Measurements from ENCODE around the gene FNDC8.

- TF ChIP-seq CTCF (conservative IDR thresholded peaks at IDR 0.05; ENCODE audit: low read length) (no peak), EZH2phosphoT487 (IDR thresholded peaks at IDR 0.05; ENCODE audit: borderline replicate concordance, low read depth, low read length) (no peak)
Observed at GRCh38 chr17:35164716-35165115, 43.3 kb downstream of the FNDC8 start.

Data from OCI-LY7 (cell line).